Endothelial cell of umbilical vein (primary cell): Measurements from ENCODE around the gene CDT1. TPM values are rescaled to one million over a fixed set of nuclear protein-coding genes. Genes with fewer than 3 reads are reported as not detected.

ENCODE experiments used
- BruUV-seq: library from RNA; stranded (reverse); fragments of 400-500 nt; replicated peaks from 2 replicates; lab custom pipeline; 2021; lab: Mats Ljungman, UMichigan
- CTCF ChIA-PET: fragments of 300-600, 350-600 bp; sonication (Branson Sonifier 250); formaldehyde crosslinking; loops from one replicate; lab custom pipeline; 2021; ENCODE audit warnings: antibody characterized with exemption, inconsistent platforms; lab: Charles Lee
- POLR2A ChIA-PET: fragments of 300-600, 350-600 bp; sonication (Branson Sonifier 250); formaldehyde crosslinking; loops from one replicate; lab custom pipeline; 2021; ENCODE audit warnings: antibody characterized with exemption, inconsistent platforms; lab: Charles Lee
- DNase-seq: peaks from one replicate; pipeline ENCODE4 v3.0.0-alpha.2; 2011; ENCODE audit warnings: low read depth, low spot score
- FAIRE-seq: peaks from 2 replicates; lab custom pipeline; 2011; peaks lifted over from hg19 to GRCh38; lab: Jason Lieb, UNC
- H2AFZ ChIP-seq: 2 replicates; pipeline ENCODE4 v1.6.0; 2012; ENCODE audit warnings: low read depth, low read length, control low read depth, inconsistent platforms
- H3K27ac ChIP-seq: 2 replicates; pipeline ENCODE4 v1.5.1; 2011; ENCODE audit warnings: low read depth, mild to moderate bottlenecking, control low read depth, low read length, moderate library complexity; ENCODE audit not compliant: insufficient read depth
- H3K27me3 ChIP-seq, 2 experiments: 2 replicates each; pipeline versions ENCODE4 v1.6.0 to v1.6.1; 2011; ENCODE audit warnings: low read length in 2 of 2, mixed read lengths in 1 of 2; ENCODE audit not compliant: control insufficient read depth in 2 of 2, insufficient read depth in 2 of 2
- H3K36me3 ChIP-seq, 2 experiments: 2 replicates in 1 of 2; 3 replicates in 1 of 2; pipeline ENCODE4 v1.5.1; 2011; ENCODE audit warnings: low read length in 2 of 2, mild to moderate bottlenecking in 1 of 2, moderate library complexity in 1 of 2; ENCODE audit not compliant: control insufficient read depth in 2 of 2, insufficient read depth in 2 of 2; ENCODE audit errors: extremely low read depth in 1 of 2
- H3K4me1 ChIP-seq: 3 replicates; pipeline ENCODE4 v1.5.1; 2011; ENCODE audit warnings: mild to moderate bottlenecking, low read length; ENCODE audit not compliant: control insufficient read depth, insufficient read depth; ENCODE audit errors: extremely low read depth
- H3K4me2 ChIP-seq: 2 replicates; pipeline ENCODE4 v1.6.1; 2011; ENCODE audit warnings: low read length, control low read depth, mixed read lengths; ENCODE audit not compliant: insufficient read depth
- H3K4me3 ChIP-seq, 3 experiments: fragments of 200-600 bp in 1 of 3; sonication (generic), shearing (Covaris generic) in 1 of 3; replicated peaks in 1 of 3; 2 replicates each; pipeline ENCODE4 v1.5.1; 2011 to 2016; ENCODE audit warnings: control low read depth in 3 of 3, low read length in 3 of 3, mild to moderate bottlenecking in 2 of 3, inconsistent platforms in 1 of 3, low read depth in 1 of 3, moderate library complexity in 1 of 3; ENCODE audit not compliant: insufficient read depth in 1 of 3
- H3K79me2 ChIP-seq: 2 replicates; pipeline ENCODE4 v1.6.0; 2012; ENCODE audit warnings: low read length, inconsistent platforms; ENCODE audit not compliant: control insufficient read depth, insufficient read depth
- H3K9ac ChIP-seq: replicated peaks from 2 replicates; pipeline ENCODE3; 2011; ENCODE audit warnings: low read length, control low read depth; ENCODE audit not compliant: insufficient read depth; ENCODE audit errors: extremely low read depth
- H3K9me1 ChIP-seq: replicated peaks from 3 replicates; pipeline ENCODE4 v1.6.0; 2011; ENCODE audit warnings: mild to moderate bottlenecking, low read length; ENCODE audit not compliant: control insufficient read depth, insufficient read depth; ENCODE audit errors: extremely low read depth
- H3K9me3 ChIP-seq: replicated peaks from 2 replicates; pipeline ENCODE4 v1.5.1; 2012; ENCODE audit warnings: low read length, inconsistent platforms; ENCODE audit not compliant: control insufficient read depth, insufficient read depth
- H4K20me1 ChIP-seq: replicated peaks from 2 replicates; pipeline ENCODE3; 2011; ENCODE audit warnings: mild to moderate bottlenecking, low read length; ENCODE audit not compliant: control insufficient read depth, insufficient read depth; ENCODE audit errors: extremely low read depth
- EZH2 ChIP-seq: IDR thresholded peaks from 2 replicates; pipeline ENCODE4 v1.6.1; 2012; ENCODE audit warnings: borderline replicate concordance, low read depth, mild to moderate bottlenecking, moderate library complexity, low read length, inconsistent platforms; ENCODE audit not compliant: severe bottlenecking
- GATA2 ChIP-seq: IDR thresholded peaks from 2 replicates; pipeline ENCODE4 v1.7.0; 2011; ENCODE audit warnings: low read depth, mild to moderate bottlenecking, moderate library complexity, mixed read lengths, low read length; ENCODE audit not compliant: insufficient read length, insufficient read depth
- JUN ChIP-seq: IDR thresholded peaks from 2 replicates; pipeline ENCODE4 v1.6.1; 2011; ENCODE audit warnings: borderline replicate concordance, low read depth; ENCODE audit not compliant: insufficient read length, insufficient read depth
- MYC ChIP-seq: IDR thresholded peaks from one replicate; pipeline ENCODE4 v1.6.1; 2011; ENCODE audit warnings: mild to moderate bottlenecking, low read depth, low read length
- POLR2A ChIP-seq: IDR thresholded peaks from 2 replicates; pipeline ENCODE4 v1.6.1; 2012; ENCODE audit warnings: low read depth, mild to moderate bottlenecking, control low read depth, low read length
- POLR2AphosphoS5 ChIP-seq: IDR thresholded peaks from 2 replicates; pipeline ENCODE4 v1.6.1; 2012; ENCODE audit warnings: low read depth, mild to moderate bottlenecking, control low read depth, low read length, moderate library complexity; ENCODE audit not compliant: insufficient read depth
- dilution Hi-C: fragments of 300-500 bp; cut with MboI; formaldehyde crosslinking; loops from one replicate; pipeline ENCODE4 v1.15.0; 2019; ENCODE audit warnings: low sequenced_read_pairs; ENCODE audit not compliant: extremely low pct_ligation_motif_present
- intact Hi-C: fragments of 100-400 bp; cut with micrococcal nuclease; formaldehyde crosslinking; loops from one replicate; pipeline ENCODE4 v1.10.0; 2022
- polyA plus RNA-seq, 4 experiments: library from polyadenylated mRNA; depleted of rRNA in 3 of 4; stranded (reverse) in 3 of 4; unstranded in 1 of 4; fragments of >200 nt; gene quantifications; 2 replicates each; pipeline versions ENCODE4 v1.2.1 to v1.2.3, GENCODE V29; 2011 to 2012; ENCODE audit warnings: missing spikeins in 1 of 4
- total RNA-seq: library from RNA; stranded (reverse); gene quantifications from 2 replicates; pipeline ENCODE4 v1.2.3, GENCODE V29; 2021
- TF ChIP-seq, protein P1 (sequence below): IDR thresholded peaks from 2 replicates; pipeline ENCODE4 v1.6.1; 2011; ENCODE audit not compliant: insufficient read depth, insufficient read length

The CDT1 gene
- total and polyA plus RNA-seq, 2 donors (not counting 3 experiments of a cell fraction or from before 2014, with no cell fraction given): 15.6 to 30.6 TPM

DNA sequence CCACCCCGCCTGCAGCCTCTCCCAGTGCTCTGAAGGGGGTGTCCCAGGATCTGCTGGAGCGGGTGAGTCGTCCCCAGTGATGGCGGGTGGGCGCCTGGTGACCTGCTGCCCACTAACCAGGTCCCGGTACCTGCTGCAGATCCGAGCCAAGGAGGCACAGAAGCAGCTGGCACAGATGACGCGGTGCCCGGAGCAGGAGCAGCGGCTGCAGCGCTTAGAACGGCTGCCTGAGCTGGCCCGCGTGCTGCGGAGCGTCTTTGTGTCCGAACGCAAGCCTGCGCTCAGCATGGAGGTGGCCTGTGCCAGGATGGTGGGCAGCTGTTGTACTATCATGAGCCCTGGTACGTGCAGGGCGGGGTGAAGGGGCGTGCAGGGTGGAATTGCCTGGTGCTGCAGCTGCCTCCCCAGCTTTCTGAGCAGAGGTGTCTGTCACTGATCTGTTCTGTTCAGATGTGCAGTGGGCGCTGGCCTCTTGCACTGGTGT lies 3.6 kb downstream of the CDT1 start:
- no peaks in the 10 kb centered on the region for H4K20me1 ChIP-seq
- no peak overlapping the region for H3K9ac ChIP-seq
- no peak for DNase-seq
- no peaks in the 10 kb centered on the region for H3K9me1 ChIP-seq
- dilution Hi-C loops (no loop called here), intact Hi-C loops (no loop called here)
- H3K4me2 ChIP-seq: no peak overlapping the region
- H3K4me1 ChIP-seq: peaks cover 22% of the 10 kb centered on the region
- H3K36me3 ChIP-seq: peaks cover 4 to 12% of the 10 kb centered on the region in 2 experiments
- no peak for FAIRE-seq
- no peak overlapping the region for H2AFZ ChIP-seq
- H3K4me3 ChIP-seq: no peak overlapping the region
- no peak overlapping the region for H3K27ac ChIP-seq
- no TSS peak for BruUV-seq
- peak; percentile 27 for TF ChIP-seq POLR2A
- TF ChIP-seq GATA2: no peak
- no peaks in the 10 kb centered on the region for H3K9me3 ChIP-seq
- H3K27me3 ChIP-seq: no peaks in the 10 kb centered on the region
- POLR2A ChIA-PET: no interaction called here
- peaks cover 44% of the 10 kb centered on the region for H3K79me2 ChIP-seq
- CTCF ChIA-PET: interaction anchor here (0.6 to 2.1 kb wide), 2 partner anchors 70 to 99 kb away, joined by 3 to 8 read pairs; no protein-coding TSS in a partner anchor

DNA sequence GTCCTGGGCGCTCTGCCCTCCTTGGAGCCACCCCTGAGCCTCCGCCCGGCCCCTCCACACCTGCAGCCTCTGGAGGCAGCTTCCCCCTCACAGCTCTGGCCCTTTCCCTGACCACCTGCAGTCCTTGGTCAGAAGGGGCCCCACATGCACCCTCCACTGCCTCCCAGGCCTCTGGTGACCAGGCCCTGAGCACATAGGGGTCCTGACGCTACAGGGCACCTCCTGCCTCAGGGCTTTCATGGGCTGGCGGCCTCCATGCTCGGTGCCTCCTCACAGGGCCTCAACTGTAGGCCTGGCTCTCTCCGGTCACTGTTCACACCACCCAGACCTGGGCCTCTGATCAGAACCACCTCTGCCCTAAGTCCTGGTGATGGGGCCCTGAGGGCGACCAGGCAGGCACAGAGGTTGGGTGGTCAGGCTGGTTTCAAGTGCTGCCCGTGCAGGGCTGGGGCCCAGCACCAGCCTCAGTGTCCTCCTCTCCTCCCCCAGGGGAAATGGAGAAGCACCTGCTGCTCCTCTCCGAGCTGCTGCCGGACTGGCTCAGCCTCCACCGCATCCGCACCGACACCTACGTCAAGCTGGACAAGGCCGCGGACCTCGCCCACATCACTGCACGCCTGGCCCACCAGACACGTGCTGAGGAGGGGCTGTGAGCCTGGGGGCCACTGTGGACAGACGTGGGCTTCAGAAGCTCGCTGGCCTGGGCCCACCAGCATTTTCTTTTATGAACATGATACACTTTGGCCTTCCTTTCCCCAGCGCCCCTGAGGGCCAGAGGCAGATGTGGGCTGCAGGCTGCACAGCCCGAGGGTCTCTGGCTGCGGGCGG lies 4.3 kb downstream of the CDT1 start:
- Histone ChIP-seq H3K9ac (no peak overlapping the region), H3K4me2 (no peak overlapping the region), H3K9me3 (no peaks in the 10 kb centered on the region), H3K79me2 (peaks cover 44% of the 10 kb centered on the region), H3K4me3 (no peak overlapping the region), H3K27ac (no peak overlapping the region), H2AFZ (no peak overlapping the region), H3K4me1 (peaks cover 27% of the 10 kb centered on the region), H3K36me3 (peaks cover 4 to 12% of the 10 kb centered on the region in 2 experiments), H3K27me3 (no peaks in the 10 kb centered on the region), H4K20me1 (no peaks in the 10 kb centered on the region), H3K9me1 (no peaks in the 10 kb centered on the region)
- no peak for DNase-seq
- BruUV-seq: no TSS peak
- POLR2A ChIA-PET: no interaction called here
- dilution Hi-C loops (no loop called here), intact Hi-C loops (no loop called here)
- TF ChIP-seq MYC (no peak), EZH2 (no peak), POLR2A (peak; percentile 7), POLR2AphosphoS5 (peak; percentile 21), JUN (no peak)
- TF ChIP-seq, protein P1, sequence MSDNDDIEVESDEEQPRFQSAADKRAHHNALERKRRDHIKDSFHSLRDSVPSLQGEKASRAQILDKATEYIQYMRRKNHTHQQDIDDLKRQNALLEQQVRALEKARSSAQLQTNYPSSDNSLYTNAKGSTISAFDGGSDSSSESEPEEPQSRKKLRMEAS: no peak
- no peak for FAIRE-seq
- CTCF ChIA-PET: interaction anchor here (0.6 to 2.1 kb wide), 2 partner anchors 70 to 98 kb away, joined by 3 to 8 read pairs; no protein-coding TSS in a partner anchor
